Liver (tissue), 9 donors: ENCODE results near the gene PRKAB1. TPM values are rescaled to one million over a fixed set of nuclear protein-coding genes. Genes with fewer than 3 reads are reported as not detected.

Experiments used
- DNase-seq: peaks from one replicate; pipeline ENCODE4 v3.0.0-alpha.2; 2017; ENCODE audit warnings: low spot score
- H3K27ac ChIP-seq, 2 donors: one replicate each; pipeline ENCODE4 v1.7.0; 2013; ENCODE audit warnings: inconsistent platforms in 2 of 2, low read length in 2 of 2, control low read depth in 1 of 2, low read depth in 1 of 2, mild to moderate bottlenecking in 1 of 2
- H3K27me3 ChIP-seq, 4 donors: one replicate each; pipeline versions ENCODE4 v1.6.1 to v1.7.0; 2013; ENCODE audit warnings: low read length in 3 of 4, inconsistent platforms in 1 of 4, mild to moderate bottlenecking in 1 of 4, moderate library complexity in 1 of 4; ENCODE audit not compliant: control insufficient read depth in 4 of 4, insufficient read depth in 4 of 4
- H3K36me3 ChIP-seq, 4 donors: one replicate each; pipeline versions ENCODE4 v1.6.1 to v1.7.0; 2013; ENCODE audit warnings: low read length in 3 of 4, mild to moderate bottlenecking in 3 of 4, low read depth in 1 of 4, moderate library complexity in 1 of 4; ENCODE audit not compliant: control insufficient read depth in 4 of 4, insufficient read depth in 3 of 4
- H3K4me1 ChIP-seq, 4 donors: one replicate each; pipeline versions ENCODE4 v1.6.1 to v1.7.0; 2013; ENCODE audit warnings: low read length in 3 of 4, mild to moderate bottlenecking in 3 of 4, moderate library complexity in 1 of 4; ENCODE audit not compliant: control insufficient read depth in 4 of 4, insufficient read depth in 4 of 4
- H3K4me3 ChIP-seq, 3 donors: one replicate each; pipeline versions ENCODE4 v1.6.1 to v1.7.0; 2013; ENCODE audit warnings: low read length in 3 of 3, control low read depth in 1 of 3, low read depth in 1 of 3, mild to moderate bottlenecking in 1 of 3
- H3K9ac ChIP-seq, 2 donors: one replicate each; pipeline ENCODE4 v1.7.0; 2013; ENCODE audit warnings: low read length in 2 of 2, mild to moderate bottlenecking in 2 of 2, moderate library complexity in 2 of 2, control low read depth in 1 of 2, low read depth in 1 of 2
- H3K9me3 ChIP-seq, 4 donors: one replicate each; pipeline versions ENCODE4 v1.6.1 to v1.7.0; 2013; ENCODE audit warnings: low read length in 3 of 4; ENCODE audit not compliant: control insufficient read depth in 4 of 4
- EGR1 ChIP-seq, 2 donors: IDR thresholded peaks; 2 replicates each; pipeline ENCODE4 v1.6.1; 2016 to 2018; ENCODE audit warnings: antibody characterized with exemption in 2 of 2, low read depth in 2 of 2
- FOXA1 ChIP-seq: IDR thresholded peaks from 2 replicates; pipeline ENCODE4 v1.6.1; 2016; ENCODE audit warnings: antibody characterized with exemption
- FOXA2 ChIP-seq: IDR thresholded peaks from 2 replicates; pipeline ENCODE4 v1.6.1; 2016; ENCODE audit warnings: antibody characterized with exemption
- HNF4A ChIP-seq, 2 donors: conservative IDR thresholded peaks; 2 replicates each; pipeline ENCODE4 v1.6.1; 2016; ENCODE audit warnings: antibody characterized with exemption in 2 of 2, mild to moderate bottlenecking in 2 of 2
- HNF4G ChIP-seq: IDR thresholded peaks from 2 replicates; pipeline ENCODE4 v1.6.1; 2016; ENCODE audit warnings: antibody characterized with exemption
- MAX ChIP-seq: IDR thresholded peaks from 2 replicates; pipeline ENCODE4 v1.6.1; 2016; ENCODE audit warnings: antibody characterized with exemption
- NR2F2 ChIP-seq: IDR thresholded peaks from 2 replicates; pipeline ENCODE4 v1.6.1; 2016; ENCODE audit warnings: antibody characterized with exemption
- RAD21 ChIP-seq, 2 donors: IDR thresholded peaks; 2 replicates each; pipeline ENCODE4 v1.6.1; 2016; ENCODE audit warnings: antibody characterized with exemption in 2 of 2, mild to moderate bottlenecking in 2 of 2
- RXRA ChIP-seq, 2 donors: IDR thresholded peaks; 2 replicates each; pipeline ENCODE4 v1.6.1; 2017 to 2018; ENCODE audit warnings: antibody characterized with exemption in 2 of 2, mild to moderate bottlenecking in 1 of 2
- SP1 ChIP-seq: IDR thresholded peaks from 2 replicates; pipeline ENCODE4 v1.6.1; 2018; ENCODE audit warnings: antibody characterized with exemption, mild to moderate bottlenecking
- TAF1 ChIP-seq: conservative IDR thresholded peaks from 2 replicates; pipeline ENCODE4 v1.6.1; 2016; ENCODE audit warnings: antibody characterized with exemption, mild to moderate bottlenecking
- YY1 ChIP-seq: IDR thresholded peaks from 2 replicates; pipeline ENCODE4 v1.6.1; 2016; ENCODE audit warnings: antibody characterized with exemption, mild to moderate bottlenecking
- ZBTB33 ChIP-seq: IDR thresholded peaks from 2 replicates; pipeline ENCODE4 v1.6.1; 2016; ENCODE audit warnings: antibody characterized with exemption
- WGBS: extraction: QIAGEN DNeasy Blood & Tissue Kit; methylation state at CpG from one replicate; pipeline ENCODE4 v1.1.7; 2013; 5-methylcytosine and 5-hydroxymethylcytosine counted together
- polyA plus RNA-seq, 2 donors: library from polyadenylated mRNA; stranded (reverse) in 1 of 2; unstranded in 1 of 2; fragments of 200-250 nt in 1 of 2; fragments of >200 nt in 1 of 2; fragmentation: Nextera tagmentation in 1 of 2; extraction: Ambion mirVana in 1 of 2; gene quantifications; one replicate each; pipeline versions ENCODE4 v1.2.1 to v1.2.3, GENCODE V29; 2013 to 2015
- total RNA-seq, 2 donors: library from RNA; depleted of rRNA; stranded (reverse); fragments of >200 nt; gene quantifications; one replicate each; pipeline ENCODE4 v1.2.3, GENCODE V29; 2014
- TF ChIP-seq, protein P1 (sequence below): IDR thresholded peaks from 2 replicates; pipeline ENCODE4 v1.6.1; 2016; ENCODE audit warnings: antibody characterized with exemption
- TF ChIP-seq, protein P2 (sequence below): IDR thresholded peaks from 2 replicates; pipeline ENCODE4 v1.6.1; 2016; ENCODE audit warnings: antibody characterized with exemption, mild to moderate bottlenecking
- TF ChIP-seq, protein P3 (sequence below): fragments of 150-350 bp; IDR thresholded peaks from 2 replicates; pipeline ENCODE4 v1.5.1; 2017; ENCODE audit warnings: improper control_type of control experiment, low read depth, low read length; ENCODE audit not compliant: missing input control
- donor health status: healthy.
- donor health status: healthy.
- donor health status: healthy.
- donor health status: healthy.
- donor health status: healthy.

Gene PRKAB1
- total and polyA plus RNA-seq, 4 donors: 10.5 to 29.9 (median 11.3) TPM

DNA sequence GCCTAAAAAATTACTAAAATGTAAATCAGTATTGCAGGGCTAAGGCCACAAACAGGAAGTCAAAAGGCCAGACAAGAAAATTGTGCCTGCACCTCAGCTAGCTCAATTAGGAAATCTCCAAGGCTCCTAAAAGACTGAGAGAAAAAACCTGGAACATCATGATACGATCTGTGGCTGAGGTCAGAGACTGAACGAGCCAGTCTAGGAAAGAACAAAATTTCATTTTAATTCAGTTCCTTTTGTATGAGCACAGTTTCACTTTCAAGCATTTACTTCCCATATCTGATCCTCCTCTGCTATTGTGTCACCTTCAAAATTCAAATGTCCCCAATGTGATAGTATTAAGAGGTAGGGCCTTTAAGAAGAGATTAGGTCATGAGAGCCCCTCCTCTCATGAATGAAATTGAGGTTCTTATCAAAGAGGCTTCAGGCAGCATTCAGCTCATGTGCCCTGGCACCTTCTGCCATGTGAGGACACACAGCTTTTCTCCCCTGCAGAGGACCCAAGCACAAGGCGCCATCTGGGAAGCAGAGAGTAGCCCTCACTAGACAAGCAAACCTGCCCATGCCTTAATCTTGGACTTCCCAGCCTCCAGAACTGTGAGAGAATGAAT, 14.8 kb downstream of the PRKAB1 start:
- Histone ChIP-seq H3K27me3 (no peaks in the 10 kb centered on the region), H3K9me3 (no peaks in the 10 kb centered on the region), H3K27ac (peak overlapping the region; percentile 86 to 88), H3K36me3 (peaks cover 0 to 31% (median 22%) of the 10 kb centered on the region in 4 donors), H3K4me1 (peaks cover 21 to 45% (median 31%) of the 10 kb centered on the region in 4 donors), H3K4me3 (no peak overlapping the region), H3K9ac (peak overlapping the region in 1 of 2 donors; percentile 50)
- TF ChIP-seq ZBTB33: no peak
- no peak for TF ChIP-seq EGR1 (IDR thresholded peaks at IDR 0.05; ENCODE audit: low read depth in 2 of 2)
- TF ChIP-seq RXRA (IDR thresholded peaks at IDR 0.05): no peak
- peak; percentile 20 for TF ChIP-seq MAX
- TF ChIP-seq FOXA1: no peak
- DNase-seq: no peak
- 47% methylated on average over 3 of the region's 3 CpGs for WGBS

GRCh38 chr12:119683413-119683812, 15.5 kb downstream of the PRKAB1 start:
- 59% methylated on average over 6 of the region's 6 CpGs for WGBS
- Histone ChIP-seq H3K27me3 (no peaks in the 10 kb centered on the region), H3K9me3 (no peaks in the 10 kb centered on the region), H3K36me3 (peaks cover 0 to 25% (median 17%) of the 10 kb centered on the region in 4 donors), H3K4me1 (peaks cover 21 to 49% (median 31%) of the 10 kb centered on the region in 4 donors), H3K9ac (peak overlapping the region in 1 of 2 donors; percentile 95), H3K27ac (peak overlapping the region; percentile 86 to 88), H3K4me3 (peak overlapping the region in 2 of 3 donors; percentile 3 to 52)
- TF ChIP-seq HNF4A (conservative IDR thresholded peaks at IDR 0.05): no peak
- no peak for TF ChIP-seq YY1
- TF ChIP-seq, protein P1, sequence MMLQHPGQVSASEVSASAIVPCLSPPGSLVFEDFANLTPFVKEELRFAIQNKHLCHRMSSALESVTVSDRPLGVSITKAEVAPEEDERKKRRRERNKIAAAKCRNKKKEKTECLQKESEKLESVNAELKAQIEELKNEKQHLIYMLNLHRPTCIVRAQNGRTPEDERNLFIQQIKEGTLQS: no peak
- TF ChIP-seq EGR1 (IDR thresholded peaks at IDR 0.05; ENCODE audit: low read depth in 2 of 2): no peak
- no peak for TF ChIP-seq FOXA1
- TF ChIP-seq TAF1: no peak
- TF ChIP-seq, protein P2, sequence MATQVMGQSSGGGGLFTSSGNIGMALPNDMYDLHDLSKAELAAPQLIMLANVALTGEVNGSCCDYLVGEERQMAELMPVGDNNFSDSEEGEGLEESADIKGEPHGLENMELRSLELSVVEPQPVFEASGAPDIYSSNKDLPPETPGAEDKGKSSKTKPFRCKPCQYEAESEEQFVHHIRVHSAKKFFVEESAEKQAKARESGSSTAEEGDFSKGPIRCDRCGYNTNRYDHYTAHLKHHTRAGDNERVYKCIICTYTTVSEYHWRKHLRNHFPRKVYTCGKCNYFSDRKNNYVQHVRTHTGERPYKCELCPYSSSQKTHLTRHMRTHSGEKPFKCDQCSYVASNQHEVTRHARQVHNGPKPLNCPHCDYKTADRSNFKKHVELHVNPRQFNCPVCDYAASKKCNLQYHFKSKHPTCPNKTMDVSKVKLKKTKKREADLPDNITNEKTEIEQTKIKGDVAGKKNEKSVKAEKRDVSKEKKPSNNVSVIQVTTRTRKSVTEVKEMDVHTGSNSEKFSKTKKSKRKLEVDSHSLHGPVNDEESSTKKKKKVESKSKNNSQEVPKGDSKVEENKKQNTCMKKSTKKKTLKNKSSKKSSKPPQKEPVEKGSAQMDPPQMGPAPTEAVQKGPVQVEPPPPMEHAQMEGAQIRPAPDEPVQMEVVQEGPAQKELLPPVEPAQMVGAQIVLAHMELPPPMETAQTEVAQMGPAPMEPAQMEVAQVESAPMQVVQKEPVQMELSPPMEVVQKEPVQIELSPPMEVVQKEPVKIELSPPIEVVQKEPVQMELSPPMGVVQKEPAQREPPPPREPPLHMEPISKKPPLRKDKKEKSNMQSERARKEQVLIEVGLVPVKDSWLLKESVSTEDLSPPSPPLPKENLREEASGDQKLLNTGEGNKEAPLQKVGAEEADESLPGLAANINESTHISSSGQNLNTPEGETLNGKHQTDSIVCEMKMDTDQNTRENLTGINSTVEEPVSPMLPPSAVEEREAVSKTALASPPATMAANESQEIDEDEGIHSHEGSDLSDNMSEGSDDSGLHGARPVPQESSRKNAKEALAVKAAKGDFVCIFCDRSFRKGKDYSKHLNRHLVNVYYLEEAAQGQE: no peak
- TF ChIP-seq, protein P3, sequence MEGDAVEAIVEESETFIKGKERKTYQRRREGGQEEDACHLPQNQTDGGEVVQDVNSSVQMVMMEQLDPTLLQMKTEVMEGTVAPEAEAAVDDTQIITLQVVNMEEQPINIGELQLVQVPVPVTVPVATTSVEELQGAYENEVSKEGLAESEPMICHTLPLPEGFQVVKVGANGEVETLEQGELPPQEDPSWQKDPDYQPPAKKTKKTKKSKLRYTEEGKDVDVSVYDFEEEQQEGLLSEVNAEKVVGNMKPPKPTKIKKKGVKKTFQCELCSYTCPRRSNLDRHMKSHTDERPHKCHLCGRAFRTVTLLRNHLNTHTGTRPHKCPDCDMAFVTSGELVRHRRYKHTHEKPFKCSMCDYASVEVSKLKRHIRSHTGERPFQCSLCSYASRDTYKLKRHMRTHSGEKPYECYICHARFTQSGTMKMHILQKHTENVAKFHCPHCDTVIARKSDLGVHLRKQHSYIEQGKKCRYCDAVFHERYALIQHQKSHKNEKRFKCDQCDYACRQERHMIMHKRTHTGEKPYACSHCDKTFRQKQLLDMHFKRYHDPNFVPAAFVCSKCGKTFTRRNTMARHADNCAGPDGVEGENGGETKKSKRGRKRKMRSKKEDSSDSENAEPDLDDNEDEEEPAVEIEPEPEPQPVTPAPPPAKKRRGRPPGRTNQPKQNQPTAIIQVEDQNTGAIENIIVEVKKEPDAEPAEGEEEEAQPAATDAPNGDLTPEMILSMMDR: no peak
- TF ChIP-seq NR2F2: no peak
- no peak for TF ChIP-seq ZBTB33
- TF ChIP-seq RXRA (IDR thresholded peaks at IDR 0.05): no peak
- TF ChIP-seq HNF4G: no peak
- no peak for TF ChIP-seq FOXA2
- TF ChIP-seq RAD21 (IDR thresholded peaks at IDR 0.05): no peak
- no peak for TF ChIP-seq SP1
- DNase-seq: no peak
